ENCODE results near the gene TNP2. TPM values are rescaled to one million over a fixed set of nuclear protein-coding genes. Genes with fewer than 3 reads are reported as not detected.

The TNP2 gene
- total and polyA plus RNA-seq, 9 of the 15 experiments (the other 6 are each of a cell fraction or from before 2014, with no cell fraction given), result not detected

DNA sequence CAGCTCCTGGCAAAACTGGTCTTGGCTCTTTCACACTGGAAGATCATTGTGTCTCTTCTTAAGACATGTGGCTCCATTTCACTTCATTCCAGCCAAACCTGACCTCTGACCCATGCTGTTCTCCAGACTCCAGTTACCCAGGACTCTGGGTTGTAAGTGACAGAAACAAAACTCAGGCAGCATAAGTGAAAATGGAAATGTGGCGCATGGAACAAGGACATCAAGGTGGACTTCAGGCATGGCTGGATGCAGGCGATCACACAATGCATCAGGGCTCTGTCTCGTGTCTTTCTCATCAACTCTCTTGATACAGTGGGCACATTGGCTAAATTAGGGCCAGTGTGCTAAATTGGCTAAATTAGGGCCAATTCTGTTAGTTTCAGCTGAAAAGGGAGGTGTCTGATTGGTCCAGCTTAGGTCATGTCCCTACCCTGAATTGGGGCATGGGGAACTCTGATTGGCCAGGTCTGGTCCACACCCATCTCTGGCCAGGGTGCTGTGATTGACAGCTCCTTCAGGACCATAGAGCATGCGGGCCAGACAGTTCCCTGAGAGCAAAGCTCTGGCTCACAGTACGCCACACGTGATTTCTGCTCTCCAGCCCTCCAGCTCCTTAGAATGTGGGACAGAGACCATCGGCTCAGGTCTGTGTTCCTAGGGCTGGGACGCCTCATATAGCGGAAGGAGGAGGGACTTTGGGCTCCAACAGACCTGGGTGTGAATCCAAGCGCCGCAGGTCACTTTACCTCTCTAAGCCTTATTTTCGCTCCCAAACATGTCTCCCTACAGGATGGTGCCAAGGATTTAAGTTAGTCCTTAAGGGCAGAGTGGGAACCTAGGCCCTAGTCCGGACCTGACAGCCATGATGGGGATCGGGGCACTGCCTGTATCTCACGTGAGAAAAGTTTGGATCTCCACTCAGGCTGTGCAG, 30.6 kb downstream of the TNP2 start (continued):
- no peak; a peak in 1 of 4 replicates for TF ChIP-seq TEAD1 (CRISPR knock-in tag; IDR thresholded peaks at IDR 0.05)
- 0 out of 2 replicates have a peak, but pooled peaks have one; percentile 71 for TF ChIP-seq GATAD2A (IDR thresholded peaks at IDR 0.05)
- no peak for TF ChIP-seq MCM5 (IDR thresholded peaks at IDR 0.05; ENCODE audit: low read depth)
- no peak for TF ChIP-seq EHMT2 (IDR thresholded peaks at IDR 0.05)
- TF ChIP-seq ZFP30 (CRISPR knock-in tag; IDR thresholded peaks at IDR 0.05; ENCODE audit: borderline replicate concordance), result no peak
- peak; percentile 36; the same call in 1 of the 2 replicates for TF ChIP-seq JUN (IDR thresholded peaks at IDR 0.05; ENCODE audit: borderline replicate concordance, low read depth, low read length)
- TF ChIP-seq JUN (CRISPR knock-in tag; IDR thresholded peaks at IDR 0.05; ENCODE audit: borderline replicate concordance), result no peak
- TF ChIP-seq, protein P1, sequence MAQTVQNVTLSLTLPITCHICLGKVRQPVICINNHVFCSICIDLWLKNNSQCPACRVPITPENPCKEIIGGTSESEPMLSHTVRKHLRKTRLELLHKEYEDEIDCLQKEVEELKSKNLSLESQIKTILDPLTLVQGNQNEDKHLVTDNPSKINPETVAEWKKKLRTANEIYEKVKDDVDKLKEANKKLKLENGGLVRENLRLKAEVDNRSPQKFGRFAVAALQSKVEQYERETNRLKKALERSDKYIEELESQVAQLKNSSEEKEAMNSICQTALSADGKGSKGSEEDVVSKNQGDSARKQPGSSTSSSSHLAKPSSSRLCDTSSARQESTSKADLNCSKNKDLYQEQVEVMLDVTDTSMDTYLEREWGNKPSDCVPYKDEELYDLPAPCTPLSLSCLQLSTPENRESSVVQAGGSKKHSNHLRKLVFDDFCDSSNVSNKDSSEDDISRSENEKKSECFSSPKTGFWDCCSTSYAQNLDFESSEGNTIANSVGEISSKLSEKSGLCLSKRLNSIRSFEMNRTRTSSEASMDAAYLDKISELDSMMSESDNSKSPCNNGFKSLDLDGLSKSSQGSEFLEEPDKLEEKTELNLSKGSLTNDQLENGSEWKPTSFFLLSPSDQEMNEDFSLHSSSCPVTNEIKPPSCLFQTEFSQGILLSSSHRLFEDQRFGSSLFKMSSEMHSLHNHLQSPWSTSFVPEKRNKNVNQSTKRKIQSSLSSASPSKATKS (CRISPR knock-in tag; IDR thresholded peaks at IDR 0.05), result no peak
- TF ChIP-seq LEF1 (IDR thresholded peaks at IDR 0.05), result 0 out of 2 replicates have a peak, but pooled peaks have one; percentile 29
- TF ChIP-seq NR2C2 (CRISPR knock-in tag; IDR thresholded peaks at IDR 0.05), result peak; percentile 66; the same call in 1 of the 2 replicates
- peak; percentile 24; the same call in 1 of the 2 replicates for TF ChIP-seq NR2C2 (tag; IDR thresholded peaks at IDR 0.05)
- TF ChIP-seq CREM (IDR thresholded peaks at IDR 0.05; ENCODE audit: low read depth), result no peak
- TF ChIP-seq, protein P2, sequence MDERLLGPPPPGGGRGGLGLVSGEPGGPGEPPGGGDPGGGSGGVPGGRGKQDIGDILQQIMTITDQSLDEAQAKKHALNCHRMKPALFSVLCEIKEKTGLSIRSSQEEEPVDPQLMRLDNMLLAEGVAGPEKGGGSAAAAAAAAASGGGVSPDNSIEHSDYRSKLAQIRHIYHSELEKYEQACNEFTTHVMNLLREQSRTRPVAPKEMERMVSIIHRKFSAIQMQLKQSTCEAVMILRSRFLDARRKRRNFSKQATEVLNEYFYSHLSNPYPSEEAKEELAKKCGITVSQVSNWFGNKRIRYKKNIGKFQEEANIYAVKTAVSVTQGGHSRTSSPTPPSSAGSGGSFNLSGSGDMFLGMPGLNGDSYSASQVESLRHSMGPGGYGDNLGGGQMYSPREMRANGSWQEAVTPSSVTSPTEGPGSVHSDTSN (CRISPR knock-in tag; IDR thresholded peaks at IDR 0.05; ENCODE audit: low read depth), result peak; percentile 86
- TF ChIP-seq, protein P2 (tag; conservative IDR thresholded peaks at IDR 0.05; ENCODE audit: low read depth), result peak; percentile 94
- TF ChIP-seq, protein P3, sequence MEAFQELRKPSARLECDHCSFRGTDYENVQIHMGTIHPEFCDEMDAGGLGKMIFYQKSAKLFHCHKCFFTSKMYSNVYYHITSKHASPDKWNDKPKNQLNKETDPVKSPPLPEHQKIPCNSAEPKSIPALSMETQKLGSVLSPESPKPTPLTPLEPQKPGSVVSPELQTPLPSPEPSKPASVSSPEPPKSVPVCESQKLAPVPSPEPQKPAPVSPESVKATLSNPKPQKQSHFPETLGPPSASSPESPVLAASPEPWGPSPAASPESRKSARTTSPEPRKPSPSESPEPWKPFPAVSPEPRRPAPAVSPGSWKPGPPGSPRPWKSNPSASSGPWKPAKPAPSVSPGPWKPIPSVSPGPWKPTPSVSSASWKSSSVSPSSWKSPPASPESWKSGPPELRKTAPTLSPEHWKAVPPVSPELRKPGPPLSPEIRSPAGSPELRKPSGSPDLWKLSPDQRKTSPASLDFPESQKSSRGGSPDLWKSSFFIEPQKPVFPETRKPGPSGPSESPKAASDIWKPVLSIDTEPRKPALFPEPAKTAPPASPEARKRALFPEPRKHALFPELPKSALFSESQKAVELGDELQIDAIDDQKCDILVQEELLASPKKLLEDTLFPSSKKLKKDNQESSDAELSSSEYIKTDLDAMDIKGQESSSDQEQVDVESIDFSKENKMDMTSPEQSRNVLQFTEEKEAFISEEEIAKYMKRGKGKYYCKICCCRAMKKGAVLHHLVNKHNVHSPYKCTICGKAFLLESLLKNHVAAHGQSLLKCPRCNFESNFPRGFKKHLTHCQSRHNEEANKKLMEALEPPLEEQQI (IDR thresholded peaks at IDR 0.05), result no peak
- TF ChIP-seq GATA2 (CRISPR knock-in tag; IDR thresholded peaks at IDR 0.05), result no peak
- TF ChIP-seq, protein P4, sequence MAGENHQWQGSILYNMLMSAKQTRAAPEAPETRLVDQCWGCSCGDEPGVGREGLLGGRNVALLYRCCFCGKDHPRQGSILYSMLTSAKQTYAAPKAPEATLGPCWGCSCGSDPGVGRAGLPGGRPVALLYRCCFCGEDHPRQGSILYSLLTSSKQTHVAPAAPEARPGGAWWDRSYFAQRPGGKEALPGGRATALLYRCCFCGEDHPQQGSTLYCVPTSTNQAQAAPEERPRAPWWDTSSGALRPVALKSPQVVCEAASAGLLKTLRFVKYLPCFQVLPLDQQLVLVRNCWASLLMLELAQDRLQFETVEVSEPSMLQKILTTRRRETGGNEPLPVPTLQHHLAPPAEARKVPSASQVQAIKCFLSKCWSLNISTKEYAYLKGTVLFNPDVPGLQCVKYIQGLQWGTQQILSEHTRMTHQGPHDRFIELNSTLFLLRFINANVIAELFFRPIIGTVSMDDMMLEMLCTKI (IDR thresholded peaks at IDR 0.05; ENCODE audit: partially characterized antibody), result no peak
- 0 out of 4 replicates have a peak, but pooled peaks of 1 of the 2 experiments have one; percentile 17 for TF ChIP-seq FOXA3 (CRISPR knock-in tag; conservative IDR thresholded peaks at IDR 0.05 in 1 of 2, IDR thresholded peaks at IDR 0.05 in 1 of 2)
- TF ChIP-seq ZNF140 (CRISPR knock-in tag; IDR thresholded peaks at IDR 0.05), result no peak

All from K562 (cell line).